ENCODE measurements around the gene SIN3B. TPM values are rescaled to one million over a fixed set of nuclear protein-coding genes. Genes with fewer than 3 reads are reported as not detected.

The SIN3B gene
- total RNA-seq, 2 donors from 2014 or later: 57.9 to 79.8 TPM

DNA sequence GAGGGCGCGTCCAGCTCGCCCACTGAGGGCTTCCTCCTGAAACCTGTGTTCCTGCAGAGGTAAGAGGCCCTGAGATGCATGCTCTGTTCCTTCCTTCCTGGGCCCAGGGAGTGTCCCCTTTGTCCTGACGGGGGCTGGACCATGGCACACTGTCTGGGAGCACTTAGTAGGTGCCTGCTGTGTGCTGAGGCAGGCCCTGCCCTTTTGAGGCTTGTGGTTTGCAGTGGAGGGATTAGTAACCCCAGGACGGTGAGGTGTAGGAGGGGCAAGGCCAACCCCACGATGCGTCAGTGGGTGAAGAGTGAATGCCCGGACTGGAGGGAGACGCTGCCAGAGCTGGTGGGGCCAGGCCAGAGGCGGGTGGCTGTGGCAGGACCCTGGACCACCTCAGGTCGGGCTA, 48.4 kb downstream of the SIN3B start:
- Histone ChIP-seq H3K27ac (no peak overlapping the region), H3K36me3 (peaks cover 45% of the 10 kb centered on the region), H3K9me3 (peaks cover 4% of the 10 kb centered on the region), H3K4me1 (ENCODE audit: control insufficient read depth in 1 of 2, low read depth in 2 of 2) (no peaks in the 10 kb centered on the region), H3K4me3 (no peak overlapping the region), H3K27me3 (replicated peaks; ENCODE audit: insufficient read depth) (no peaks in the 10 kb centered on the region)
- DNase-seq (ENCODE audit: low spot score): no peak
- no peak for ATAC-seq (ENCODE audit: insufficient number of reproducible peaks, low FRiP score, low read depth)
- TF ChIP-seq, protein P1, sequence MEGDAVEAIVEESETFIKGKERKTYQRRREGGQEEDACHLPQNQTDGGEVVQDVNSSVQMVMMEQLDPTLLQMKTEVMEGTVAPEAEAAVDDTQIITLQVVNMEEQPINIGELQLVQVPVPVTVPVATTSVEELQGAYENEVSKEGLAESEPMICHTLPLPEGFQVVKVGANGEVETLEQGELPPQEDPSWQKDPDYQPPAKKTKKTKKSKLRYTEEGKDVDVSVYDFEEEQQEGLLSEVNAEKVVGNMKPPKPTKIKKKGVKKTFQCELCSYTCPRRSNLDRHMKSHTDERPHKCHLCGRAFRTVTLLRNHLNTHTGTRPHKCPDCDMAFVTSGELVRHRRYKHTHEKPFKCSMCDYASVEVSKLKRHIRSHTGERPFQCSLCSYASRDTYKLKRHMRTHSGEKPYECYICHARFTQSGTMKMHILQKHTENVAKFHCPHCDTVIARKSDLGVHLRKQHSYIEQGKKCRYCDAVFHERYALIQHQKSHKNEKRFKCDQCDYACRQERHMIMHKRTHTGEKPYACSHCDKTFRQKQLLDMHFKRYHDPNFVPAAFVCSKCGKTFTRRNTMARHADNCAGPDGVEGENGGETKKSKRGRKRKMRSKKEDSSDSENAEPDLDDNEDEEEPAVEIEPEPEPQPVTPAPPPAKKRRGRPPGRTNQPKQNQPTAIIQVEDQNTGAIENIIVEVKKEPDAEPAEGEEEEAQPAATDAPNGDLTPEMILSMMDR (IDR thresholded peaks at IDR 0.05): no peak

DNA sequence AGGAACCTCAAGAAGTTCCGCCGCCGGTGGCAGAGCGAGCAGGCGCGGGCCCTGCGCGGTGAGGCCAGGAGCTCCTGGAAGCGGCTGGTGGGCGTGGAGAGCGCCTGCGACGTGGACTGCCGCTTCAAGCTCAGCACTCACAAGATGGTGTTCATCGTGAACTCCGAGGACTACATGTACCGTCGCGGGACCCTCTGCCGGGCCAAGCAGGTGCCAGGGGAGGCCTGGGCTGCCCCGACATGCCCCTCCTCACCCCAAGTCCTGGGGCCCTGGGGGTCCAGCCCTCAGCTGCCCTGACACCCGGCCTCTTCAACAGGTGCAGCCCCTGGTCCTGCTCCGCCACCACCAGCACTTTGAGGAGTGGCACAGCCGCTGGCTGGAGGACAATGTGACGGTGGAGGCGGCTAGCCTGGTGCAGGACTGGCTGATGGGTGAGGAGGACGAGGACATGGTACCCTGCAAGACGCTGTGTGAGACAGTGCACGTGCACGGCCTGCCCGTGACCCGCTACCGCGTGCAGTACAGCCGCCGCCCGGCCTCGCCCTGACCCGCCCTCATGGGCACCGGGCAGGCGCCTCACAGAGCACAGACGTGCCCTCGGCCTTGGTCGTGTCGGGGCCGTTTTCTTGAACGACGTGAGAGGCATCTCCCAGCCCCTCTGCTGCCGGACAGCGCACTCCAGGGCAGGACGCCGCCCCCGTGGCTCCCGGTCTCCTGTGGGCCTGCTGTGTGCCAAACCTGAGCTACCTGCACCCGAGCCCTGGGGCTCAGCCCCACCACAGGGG, 49.2 kb downstream of the SIN3B start:
- Histone ChIP-seq H3K27me3 (replicated peaks; ENCODE audit: insufficient read depth) (no peaks in the 10 kb centered on the region), H3K36me3 (peaks cover 38% of the 10 kb centered on the region), H3K4me1 (ENCODE audit: control insufficient read depth in 1 of 2, low read depth in 2 of 2) (no peaks in the 10 kb centered on the region), H3K27ac (no peak overlapping the region), H3K9me3 (peaks cover 9% of the 10 kb centered on the region), H3K4me3 (no peak overlapping the region)
- TF ChIP-seq, protein P1 (IDR thresholded peaks at IDR 0.05): no peak
- ATAC-seq (ENCODE audit: insufficient number of reproducible peaks, low FRiP score, low read depth): no peak
- DNase-seq (ENCODE audit: low spot score): no peak

DNA sequence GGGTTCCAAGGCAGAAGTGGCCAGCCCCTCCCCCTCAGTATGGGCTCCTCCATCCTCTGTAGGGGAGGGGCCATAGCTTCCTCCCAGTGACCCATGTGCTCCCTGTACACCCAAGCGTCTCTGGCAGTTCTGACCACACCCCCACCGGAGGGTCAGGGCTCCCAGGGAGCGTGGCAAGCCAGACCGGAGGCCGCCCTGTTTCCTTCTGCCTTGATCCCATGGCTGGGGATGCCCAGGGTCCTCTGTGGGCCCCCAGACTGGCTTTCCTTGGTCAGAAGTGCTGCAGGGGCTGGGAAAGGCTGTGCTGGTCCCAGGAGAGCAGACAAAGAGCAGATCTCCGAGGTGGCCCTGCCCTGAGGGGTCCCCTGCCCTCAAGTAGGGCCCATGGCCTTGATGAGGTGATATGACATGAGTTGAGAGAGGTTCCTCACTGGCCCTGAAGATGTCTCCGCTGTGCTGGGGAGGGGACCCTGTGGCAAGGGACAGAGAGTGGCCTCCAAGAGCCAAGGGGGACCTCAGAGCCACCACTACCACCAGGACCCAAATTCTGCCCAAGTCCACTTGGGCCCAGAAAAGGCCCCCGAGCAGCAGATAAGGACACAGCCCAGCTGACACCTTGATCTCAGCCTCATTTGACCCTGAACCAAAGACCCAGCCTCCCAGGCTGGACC, 51.8 kb downstream of the SIN3B start:
- ATAC-seq (ENCODE audit: insufficient number of reproducible peaks, low FRiP score, low read depth): no peak
- DNase-seq (ENCODE audit: low spot score): no peak
- Histone ChIP-seq H3K4me3 (no peak overlapping the region), H3K36me3 (peaks cover 37% of the 10 kb centered on the region), H3K27me3 (replicated peaks; ENCODE audit: insufficient read depth) (no peaks in the 10 kb centered on the region), H3K9me3 (peaks cover 9% of the 10 kb centered on the region), H3K4me1 (ENCODE audit: control insufficient read depth in 1 of 2, low read depth in 2 of 2) (no peaks in the 10 kb centered on the region), H3K27ac (no peak overlapping the region)
- TF ChIP-seq, protein P1 (IDR thresholded peaks at IDR 0.05): no peak

DNA sequence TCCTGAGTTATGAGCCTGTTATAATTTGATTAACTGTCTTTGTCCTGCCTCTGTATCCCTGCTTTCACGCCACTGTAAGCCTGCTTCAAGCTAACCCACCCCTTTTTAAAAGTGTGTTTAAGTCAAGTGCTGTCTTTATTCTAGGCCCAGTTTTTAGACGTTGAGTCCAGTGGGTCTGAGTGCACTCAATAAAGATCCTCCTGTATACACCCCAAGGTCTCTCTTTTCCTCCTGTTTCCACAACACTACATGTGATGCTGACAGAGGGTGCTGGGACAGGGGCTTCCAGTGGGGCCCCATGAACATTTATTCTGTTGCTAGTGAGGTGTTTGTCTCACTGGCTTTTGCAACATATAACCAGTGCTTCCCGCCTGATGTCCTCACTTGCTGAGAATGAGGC, 52.9 kb downstream of the SIN3B start:
- Histone ChIP-seq H3K27me3 (replicated peaks; ENCODE audit: insufficient read depth) (no peaks in the 10 kb centered on the region), H3K4me1 (ENCODE audit: control insufficient read depth in 1 of 2, low read depth in 2 of 2) (no peaks in the 10 kb centered on the region), H3K27ac (no peak overlapping the region), H3K9me3 (peaks cover 9% of the 10 kb centered on the region), H3K36me3 (peaks cover 26% of the 10 kb centered on the region), H3K4me3 (no peak overlapping the region)
- no peak for DNase-seq (ENCODE audit: low spot score)
- no peak for ATAC-seq (ENCODE audit: insufficient number of reproducible peaks, low FRiP score, low read depth)
- TF ChIP-seq, protein P1 (IDR thresholded peaks at IDR 0.05): no peak

DNA sequence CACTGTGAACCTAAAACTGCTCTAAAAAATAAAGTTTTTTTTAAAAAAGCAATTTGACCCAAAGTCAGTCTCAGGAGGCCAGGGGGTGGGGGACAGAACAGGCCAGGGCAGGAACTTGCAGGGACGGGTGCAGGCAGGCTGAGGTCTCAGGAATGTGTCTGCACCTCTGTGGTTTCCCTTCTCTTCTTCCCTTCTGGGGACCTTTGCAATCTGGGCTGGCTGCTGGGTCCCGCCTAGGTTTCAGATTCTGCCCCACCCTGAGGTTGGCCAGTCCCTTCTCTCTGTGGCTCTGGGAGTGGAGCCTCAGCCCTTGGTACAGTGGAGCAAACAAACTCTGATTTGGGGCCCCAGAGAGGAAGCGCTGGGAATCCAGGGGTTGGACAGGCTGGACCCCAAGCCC, 54.3 kb downstream of the SIN3B start:
- DNase-seq (ENCODE audit: low spot score) (no peak), ATAC-seq (ENCODE audit: insufficient number of reproducible peaks, low FRiP score, low read depth) (no peak)
- H3K4me3 ChIP-seq: no peak overlapping the region
- H3K4me1 ChIP-seq (ENCODE audit: control insufficient read depth in 1 of 2, low read depth in 2 of 2): peaks cover 0 to 2% of the 10 kb centered on the region in 2 donors
- peaks cover 13% of the 10 kb centered on the region for H3K36me3 ChIP-seq
- H3K27me3 ChIP-seq (replicated peaks; ENCODE audit: insufficient read depth): no peaks in the 10 kb centered on the region
- H3K9me3 ChIP-seq: peaks cover 9% of the 10 kb centered on the region
- TF ChIP-seq, protein P1 (IDR thresholded peaks at IDR 0.05): no peak
- H3K27ac ChIP-seq: no peak overlapping the region
